AG09309 (cell line): Measurements from ENCODE around the gene KIF6.

Experiments used
- DNase-seq: peaks from one replicate; pipeline ENCODE4 v3.0.0-alpha.2; 2010; ENCODE audit warnings: low read depth
- H3K4me3 ChIP-seq: 2 replicates; pipeline ENCODE4 v1.5.1; 2011; ENCODE audit warnings: mild to moderate bottlenecking, low read depth, low read length, moderate library complexity; ENCODE audit not compliant: control insufficient read depth
- TF ChIP-seq, protein P1 (sequence below): IDR thresholded peaks from 2 replicates; pipeline ENCODE4 v1.5.1; 2011; ENCODE audit warnings: mild to moderate bottlenecking, low read depth, low read length, inconsistent platforms; ENCODE audit not compliant: insufficient read depth, control insufficient read depth; ENCODE audit errors: missing control alignments

Gene KIF6

DNA sequence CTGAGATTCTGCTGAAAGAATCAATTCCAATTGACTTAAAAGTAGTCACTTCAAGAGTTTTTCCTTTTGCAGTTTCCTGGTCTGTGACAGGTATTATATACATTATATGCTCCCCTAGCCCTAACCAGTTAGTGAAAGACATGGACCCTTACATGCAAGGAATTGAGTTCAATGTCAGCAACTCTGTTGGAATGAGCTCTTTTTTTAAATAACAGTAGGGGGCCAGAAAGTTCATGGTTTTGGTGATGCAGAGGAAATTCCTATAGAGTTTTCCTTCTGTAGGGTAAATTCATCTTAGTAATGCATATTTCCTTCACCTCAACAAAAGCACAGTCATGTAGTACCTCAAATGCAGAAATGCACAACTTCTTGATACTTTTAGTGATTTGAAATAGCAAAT is 172.2 kb downstream of the KIF6 start:
- TF ChIP-seq, protein P1, sequence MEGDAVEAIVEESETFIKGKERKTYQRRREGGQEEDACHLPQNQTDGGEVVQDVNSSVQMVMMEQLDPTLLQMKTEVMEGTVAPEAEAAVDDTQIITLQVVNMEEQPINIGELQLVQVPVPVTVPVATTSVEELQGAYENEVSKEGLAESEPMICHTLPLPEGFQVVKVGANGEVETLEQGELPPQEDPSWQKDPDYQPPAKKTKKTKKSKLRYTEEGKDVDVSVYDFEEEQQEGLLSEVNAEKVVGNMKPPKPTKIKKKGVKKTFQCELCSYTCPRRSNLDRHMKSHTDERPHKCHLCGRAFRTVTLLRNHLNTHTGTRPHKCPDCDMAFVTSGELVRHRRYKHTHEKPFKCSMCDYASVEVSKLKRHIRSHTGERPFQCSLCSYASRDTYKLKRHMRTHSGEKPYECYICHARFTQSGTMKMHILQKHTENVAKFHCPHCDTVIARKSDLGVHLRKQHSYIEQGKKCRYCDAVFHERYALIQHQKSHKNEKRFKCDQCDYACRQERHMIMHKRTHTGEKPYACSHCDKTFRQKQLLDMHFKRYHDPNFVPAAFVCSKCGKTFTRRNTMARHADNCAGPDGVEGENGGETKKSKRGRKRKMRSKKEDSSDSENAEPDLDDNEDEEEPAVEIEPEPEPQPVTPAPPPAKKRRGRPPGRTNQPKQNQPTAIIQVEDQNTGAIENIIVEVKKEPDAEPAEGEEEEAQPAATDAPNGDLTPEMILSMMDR: no peak

DNA sequence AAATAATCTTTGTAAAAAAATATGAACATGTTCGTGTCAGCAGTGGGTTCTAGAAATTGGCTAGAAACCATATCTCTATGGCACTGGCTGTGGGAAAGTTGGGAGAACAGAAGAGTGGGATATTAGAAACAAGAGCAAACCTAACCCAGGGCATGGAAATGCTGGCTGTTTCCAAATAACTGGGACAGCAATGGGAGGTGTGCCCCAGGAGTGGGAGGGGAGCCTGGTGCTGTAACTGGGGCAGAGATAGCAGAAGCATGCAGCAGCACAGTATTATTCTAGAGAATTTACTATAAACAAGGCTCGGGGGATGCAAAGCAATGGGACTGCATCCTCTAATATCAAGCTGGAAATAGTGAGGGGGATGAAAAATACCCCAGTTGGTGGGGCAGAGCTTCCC is 175.0 kb downstream of the KIF6 start:
- TF ChIP-seq, protein P1: no peak
- DNase-seq: no peak

More for the DNA sequence above, 172.2 kb downstream of the KIF6 start:
- no peak for DNase-seq
- no peak overlapping the region for H3K4me3 ChIP-seq

GRCh38 chr6:39546731-39547130 is 178.5 kb downstream of the KIF6 start:
- no peak overlapping the region for H3K4me3 ChIP-seq
- DNase-seq: no peak
- TF ChIP-seq, protein P1: no peak

More for the DNA sequence above, 175.0 kb downstream of the KIF6 start:
- no peak overlapping the region for H3K4me3 ChIP-seq

- H3K4me3 ChIP-seq: no peak overlapping the region
- TF ChIP-seq, protein P1: no peak
- DNase-seq: no peak
These were observed 181.3 kb downstream of the KIF6 start for GRCh38 chr6:39543950-39544349.

- no peak overlapping the region for H3K4me3 ChIP-seq
- TF ChIP-seq, protein P1: no peak
- no peak for DNase-seq
These were observed 182.1 kb downstream of the KIF6 start for GRCh38 chr6:39543095-39543494.

DNA sequence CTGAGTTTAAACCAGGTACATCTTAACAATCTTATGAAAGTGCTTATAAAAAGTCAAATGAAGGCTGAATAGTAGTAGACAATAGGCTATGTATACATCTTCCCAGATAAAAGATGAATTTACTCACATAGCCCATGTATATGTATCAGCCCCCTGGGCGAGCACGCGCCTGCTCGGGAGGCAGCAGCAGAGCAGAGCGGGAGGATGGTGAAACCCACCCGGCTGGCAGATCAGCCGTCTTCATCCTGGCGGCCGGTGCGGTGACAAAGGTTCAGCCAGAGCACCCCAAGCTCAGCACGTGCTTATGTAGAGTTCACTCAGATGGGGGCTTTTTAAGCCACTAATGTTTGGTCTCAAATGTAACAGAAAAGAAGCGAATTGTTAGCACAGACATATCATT is 184.8 kb downstream of the KIF6 start:
- TF ChIP-seq, protein P1: no peak
- no peak overlapping the region for H3K4me3 ChIP-seq
- no peak for DNase-seq
